ENCODE data around the gene CAMSAP1. TPM values are rescaled to one million over a fixed set of nuclear protein-coding genes. Genes with fewer than 3 reads are reported as not detected.
A peak's percentile ranks its signal among the peaks of the same experiment; 100 is the strongest.
"Not testable (repeated sequence)": the region's sequence is repeated elsewhere in the genome, so short reads cannot be mapped to it uniquely, and the experiment has no call there.

The CAMSAP1 gene
- polyA plus RNA-seq (2012; ENCODE audit: low read depth, missing spikeins): 7.8 TPM

GRCh38 chr9:135907431-135908092, at the start of gene CAMSAP1:
CAMSAP1 (minus strand) TSS chr9:135907546; CDS start chr9:135907159, 387 bp downstream.
- DNase-seq (ENCODE audit: insufficient read length, low spot score) (peak; percentile 91), FAIRE-seq (peak; percentile 93)
- TF ChIP-seq PAX5 (IDR thresholded peaks at IDR 0.05; ENCODE audit: insufficient read depth, low read length, severe bottlenecking) (no peak), POLR2AphosphoS5 (IDR thresholded peaks at IDR 0.05; ENCODE audit: low read depth, low read length) (0 out of 2 replicates have a peak, but pooled peaks have one; percentile 21)

GRCh38 chr9:135956802-135957174, 49.4 kb upstream of the CAMSAP1 start:
- no peak for FAIRE-seq
- DNase-seq (ENCODE audit: insufficient read length, low spot score): no peak

GRCh38 chr9:135955934-135956801, 48.8 kb upstream of the CAMSAP1 start:
- TF ChIP-seq POLR2A (IDR thresholded peaks at IDR 0.05; ENCODE audit: low read depth, low read length) (no peak), SPI1 (IDR thresholded peaks at IDR 0.05; ENCODE audit: low read depth, low read length) (no peak), TAF1 (IDR thresholded peaks at IDR 0.05; ENCODE audit: low read depth, low read length) (no peak), PAX5 (IDR thresholded peaks at IDR 0.05; ENCODE audit: insufficient read depth, low read length, severe bottlenecking) (no peak), POLR2AphosphoS5 (IDR thresholded peaks at IDR 0.05; ENCODE audit: low read depth, low read length) (no peak), POU2F2 (IDR thresholded peaks at IDR 0.05; ENCODE audit: low read depth, low read length) (no peak)
- FAIRE-seq (no peak), DNase-seq (ENCODE audit: insufficient read length, low spot score) (no peak)

More at GRCh38 chr9:135956802-135957174, 49.4 kb upstream of the CAMSAP1 start:
- TF ChIP-seq SPI1 (IDR thresholded peaks at IDR 0.05; ENCODE audit: low read depth, low read length) (no peak), POLR2A (IDR thresholded peaks at IDR 0.05; ENCODE audit: low read depth, low read length) (no peak), POLR2AphosphoS5 (IDR thresholded peaks at IDR 0.05; ENCODE audit: low read depth, low read length) (no peak), TAF1 (IDR thresholded peaks at IDR 0.05; ENCODE audit: low read depth, low read length) (no peak), PAX5 (IDR thresholded peaks at IDR 0.05; ENCODE audit: insufficient read depth, low read length, severe bottlenecking) (no peak), POU2F2 (IDR thresholded peaks at IDR 0.05; ENCODE audit: low read depth, low read length) (no peak)

GRCh38 chr9:135952664-135953206, 45.4 kb upstream of the CAMSAP1 start:
- DNase-seq (ENCODE audit: insufficient read length, low spot score) (no peak), FAIRE-seq (no peak)
- TF ChIP-seq PAX5 (IDR thresholded peaks at IDR 0.05; ENCODE audit: insufficient read depth, low read length, severe bottlenecking) (no peak), TAF1 (IDR thresholded peaks at IDR 0.05; ENCODE audit: low read depth, low read length) (no peak), POLR2A (IDR thresholded peaks at IDR 0.05; ENCODE audit: low read depth, low read length) (no peak), POLR2AphosphoS5 (IDR thresholded peaks at IDR 0.05; ENCODE audit: low read depth, low read length) (no peak), POU2F2 (IDR thresholded peaks at IDR 0.05; ENCODE audit: low read depth, low read length) (no peak), SPI1 (IDR thresholded peaks at IDR 0.05; ENCODE audit: low read depth, low read length) (no peak)

- TF ChIP-seq POLR2A (IDR thresholded peaks at IDR 0.05; ENCODE audit: low read depth, low read length) (no peak), POLR2AphosphoS5 (IDR thresholded peaks at IDR 0.05; ENCODE audit: low read depth, low read length) (no peak), SPI1 (IDR thresholded peaks at IDR 0.05; ENCODE audit: low read depth, low read length) (no peak), PAX5 (IDR thresholded peaks at IDR 0.05; ENCODE audit: insufficient read depth, low read length, severe bottlenecking) (no peak), POU2F2 (IDR thresholded peaks at IDR 0.05; ENCODE audit: low read depth, low read length) (no peak), TAF1 (IDR thresholded peaks at IDR 0.05; ENCODE audit: low read depth, low read length) (no peak)
- DNase-seq (ENCODE audit: insufficient read length, low spot score): no peak
- no peak for FAIRE-seq
Measured at GRCh38 chr9:135951889-135952663, 44.7 kb upstream of the CAMSAP1 start.

GRCh38 chr9:135951310-135951709, 44.0 kb upstream of the CAMSAP1 start:
- not testable (repeated sequence) for FAIRE-seq; DNase-seq (ENCODE audit: insufficient read length, low spot score)

GRCh38 chr9:135950841-135951240, 43.5 kb upstream of the CAMSAP1 start:
- FAIRE-seq; DNase-seq (ENCODE audit: insufficient read length, low spot score): not testable (repeated sequence)

GRCh38 chr9:135950135-135950682, 42.9 kb upstream of the CAMSAP1 start:
- DNase-seq (ENCODE audit: insufficient read length, low spot score) (no peak), FAIRE-seq (no peak)
- no peak for TF ChIP-seq POLR2AphosphoS5 (IDR thresholded peaks at IDR 0.05; ENCODE audit: low read depth, low read length)
- TF ChIP-seq PAX5 (IDR thresholded peaks at IDR 0.05; ENCODE audit: insufficient read depth, low read length, severe bottlenecking): no peak
- no peak for TF ChIP-seq POU2F2 (IDR thresholded peaks at IDR 0.05; ENCODE audit: low read depth, low read length)
- TF ChIP-seq TAF1 (IDR thresholded peaks at IDR 0.05; ENCODE audit: low read depth, low read length): no peak
- TF ChIP-seq POLR2A (IDR thresholded peaks at IDR 0.05; ENCODE audit: low read depth, low read length): no peak
- no peak for TF ChIP-seq SPI1 (IDR thresholded peaks at IDR 0.05; ENCODE audit: low read depth, low read length)

- FAIRE-seq (no peak), DNase-seq (ENCODE audit: insufficient read length, low spot score) (no peak)
- no peak for TF ChIP-seq TAF1 (IDR thresholded peaks at IDR 0.05; ENCODE audit: low read depth, low read length)
Measured at GRCh38 chr9:135949501-135950134, 42.3 kb upstream of the CAMSAP1 start.

Measured in GM12891 (cell line).